C4-2B (cell line): ENCODE data around the gene RPS16.
A peak's percentile ranks its signal among the peaks of the same experiment; 100 is the strongest.
"Not testable (repeated sequence)": the region's sequence is repeated elsewhere in the genome, so short reads cannot be mapped to it uniquely, and the experiment has no call there.

ENCODE experiments used
- H3K27ac ChIP-seq: fragments of 450-650 bp; 2 replicates; pipeline ENCODE4 v1.5.1; 2017
- ZFX ChIP-seq: fragments of 450-650 bp; IDR thresholded peaks from 2 replicates; pipeline ENCODE4 v1.6.1; 2017
- TF ChIP-seq, protein P1 (sequence below): fragments of 450-650 bp; conservative IDR thresholded peaks from 2 replicates; pipeline ENCODE4 v1.5.1; 2017; ENCODE audit warnings: mild to moderate bottlenecking

RPS16 gene

DNA sequence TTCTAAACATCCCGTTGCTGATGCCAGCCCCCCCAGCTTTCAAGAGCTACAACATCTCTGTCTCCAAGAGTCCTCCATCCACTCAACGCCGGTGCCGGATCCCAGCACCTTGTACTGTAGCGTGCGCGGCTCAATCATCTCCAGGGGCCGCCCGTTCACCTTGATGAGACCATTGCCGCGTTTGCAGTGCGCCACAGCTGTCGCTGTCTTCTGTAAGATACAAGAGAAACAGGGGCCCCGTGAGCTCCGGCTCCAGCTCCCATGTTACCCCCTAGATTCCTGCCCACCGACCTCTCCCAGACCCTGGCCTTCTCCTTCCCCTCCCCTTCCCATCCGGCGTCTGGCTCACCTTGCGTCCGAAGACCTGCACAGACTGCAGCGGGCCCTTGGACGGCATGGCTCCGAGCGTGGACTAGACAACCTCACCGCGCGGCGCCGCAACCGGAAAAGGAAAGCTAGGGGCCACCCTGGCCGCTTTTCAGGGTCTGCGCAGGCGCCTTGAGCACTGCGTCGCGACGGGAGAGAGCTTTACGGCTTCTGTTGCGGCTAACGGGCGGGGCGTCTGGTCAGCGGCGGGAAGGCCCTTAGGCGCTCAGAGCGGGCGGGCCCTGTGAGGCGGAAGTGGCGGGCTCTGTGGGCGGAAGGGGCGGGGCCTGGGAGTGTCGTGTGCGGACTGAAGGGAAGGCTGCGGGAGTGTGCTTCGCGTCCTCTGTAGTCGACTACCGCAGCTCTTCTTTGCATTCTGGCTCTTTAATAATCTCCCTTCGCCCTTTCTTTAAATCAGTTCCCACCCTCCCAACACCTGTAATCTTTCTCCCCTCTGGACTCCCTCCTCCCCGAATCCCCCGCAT lies at the start of gene RPS16:
TSS of gene RPS16 (minus strand) at position 451 of the 851 bp plus-strand sequence. CDS start at position 397, 54 bp downstream.
- peak within 1 kb of the TSS; percentile 95 for H3K27ac ChIP-seq
- no peak for TF ChIP-seq ZFX
- TF ChIP-seq, protein P1, sequence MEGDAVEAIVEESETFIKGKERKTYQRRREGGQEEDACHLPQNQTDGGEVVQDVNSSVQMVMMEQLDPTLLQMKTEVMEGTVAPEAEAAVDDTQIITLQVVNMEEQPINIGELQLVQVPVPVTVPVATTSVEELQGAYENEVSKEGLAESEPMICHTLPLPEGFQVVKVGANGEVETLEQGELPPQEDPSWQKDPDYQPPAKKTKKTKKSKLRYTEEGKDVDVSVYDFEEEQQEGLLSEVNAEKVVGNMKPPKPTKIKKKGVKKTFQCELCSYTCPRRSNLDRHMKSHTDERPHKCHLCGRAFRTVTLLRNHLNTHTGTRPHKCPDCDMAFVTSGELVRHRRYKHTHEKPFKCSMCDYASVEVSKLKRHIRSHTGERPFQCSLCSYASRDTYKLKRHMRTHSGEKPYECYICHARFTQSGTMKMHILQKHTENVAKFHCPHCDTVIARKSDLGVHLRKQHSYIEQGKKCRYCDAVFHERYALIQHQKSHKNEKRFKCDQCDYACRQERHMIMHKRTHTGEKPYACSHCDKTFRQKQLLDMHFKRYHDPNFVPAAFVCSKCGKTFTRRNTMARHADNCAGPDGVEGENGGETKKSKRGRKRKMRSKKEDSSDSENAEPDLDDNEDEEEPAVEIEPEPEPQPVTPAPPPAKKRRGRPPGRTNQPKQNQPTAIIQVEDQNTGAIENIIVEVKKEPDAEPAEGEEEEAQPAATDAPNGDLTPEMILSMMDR: no peak

DNA sequence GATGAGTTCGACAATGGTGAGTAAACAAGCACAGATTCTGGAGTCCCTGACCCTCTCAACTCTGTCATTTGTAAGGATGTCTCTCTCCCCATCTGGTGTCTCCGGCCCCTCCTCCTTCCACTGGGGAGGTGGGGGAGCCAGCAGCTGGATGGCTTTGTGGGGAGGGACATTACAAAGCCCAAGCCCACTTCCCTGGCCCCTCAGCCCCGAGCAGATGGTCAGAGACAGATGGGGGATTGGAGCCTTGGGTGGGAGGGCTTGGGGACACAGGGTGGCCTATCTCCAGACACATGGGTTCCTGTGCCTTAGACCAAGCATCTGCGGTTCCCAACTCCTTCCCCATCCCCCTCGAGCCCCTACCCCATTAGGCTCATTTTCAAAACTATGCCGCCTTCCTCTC lies 47.4 kb upstream of the RPS16 start:
- H3K27ac ChIP-seq: no peak overlapping the region
- TF ChIP-seq, protein P1: no peak
- TF ChIP-seq ZFX: no peak

DNA sequence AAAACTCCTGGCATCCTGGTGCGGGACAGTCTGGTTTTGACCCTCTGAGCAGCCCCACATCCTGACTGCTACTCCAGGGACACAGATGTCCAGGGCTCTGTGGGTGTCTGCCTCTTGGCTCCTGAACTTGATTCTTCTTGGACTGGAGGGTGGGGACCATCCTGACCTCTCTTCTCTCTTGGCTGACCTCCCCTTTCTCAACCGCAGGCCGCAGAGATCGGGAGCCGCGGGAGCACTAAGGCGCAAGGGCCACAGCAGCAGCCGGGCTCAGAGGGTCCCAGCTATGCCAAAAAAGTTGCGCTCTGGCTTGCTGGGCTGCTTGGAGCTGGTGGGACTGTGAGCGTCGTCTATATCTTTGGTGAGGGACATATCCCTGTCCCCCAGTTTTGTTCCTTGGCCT lies 45.9 kb upstream of the RPS16 start:
- H3K27ac ChIP-seq: peak overlapping the region; percentile 96

DNA sequence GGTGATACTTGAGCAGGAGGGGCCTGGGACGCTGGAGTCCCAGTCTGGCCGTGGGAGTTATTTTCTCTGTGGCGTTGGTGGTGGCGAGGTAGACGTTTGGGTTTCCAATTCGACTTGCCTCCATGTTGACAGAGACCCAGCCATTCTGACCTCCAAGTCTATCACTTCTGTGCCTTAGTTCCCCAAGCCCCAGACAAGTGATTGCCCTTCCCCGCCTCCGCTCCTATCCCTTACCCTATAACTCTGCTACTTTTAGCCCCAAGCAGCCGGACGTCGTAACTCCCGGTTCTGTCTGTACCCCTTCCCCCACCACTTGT lies 45.4 kb upstream of the RPS16 start:
- TF ChIP-seq, protein P1: no peak
- no peak for TF ChIP-seq ZFX
- H3K27ac ChIP-seq: peak overlapping the region; percentile 96

More for the DNA sequence above, 45.9 kb upstream of the RPS16 start:
- no peak for TF ChIP-seq ZFX
- TF ChIP-seq, protein P1: no peak

DNA sequence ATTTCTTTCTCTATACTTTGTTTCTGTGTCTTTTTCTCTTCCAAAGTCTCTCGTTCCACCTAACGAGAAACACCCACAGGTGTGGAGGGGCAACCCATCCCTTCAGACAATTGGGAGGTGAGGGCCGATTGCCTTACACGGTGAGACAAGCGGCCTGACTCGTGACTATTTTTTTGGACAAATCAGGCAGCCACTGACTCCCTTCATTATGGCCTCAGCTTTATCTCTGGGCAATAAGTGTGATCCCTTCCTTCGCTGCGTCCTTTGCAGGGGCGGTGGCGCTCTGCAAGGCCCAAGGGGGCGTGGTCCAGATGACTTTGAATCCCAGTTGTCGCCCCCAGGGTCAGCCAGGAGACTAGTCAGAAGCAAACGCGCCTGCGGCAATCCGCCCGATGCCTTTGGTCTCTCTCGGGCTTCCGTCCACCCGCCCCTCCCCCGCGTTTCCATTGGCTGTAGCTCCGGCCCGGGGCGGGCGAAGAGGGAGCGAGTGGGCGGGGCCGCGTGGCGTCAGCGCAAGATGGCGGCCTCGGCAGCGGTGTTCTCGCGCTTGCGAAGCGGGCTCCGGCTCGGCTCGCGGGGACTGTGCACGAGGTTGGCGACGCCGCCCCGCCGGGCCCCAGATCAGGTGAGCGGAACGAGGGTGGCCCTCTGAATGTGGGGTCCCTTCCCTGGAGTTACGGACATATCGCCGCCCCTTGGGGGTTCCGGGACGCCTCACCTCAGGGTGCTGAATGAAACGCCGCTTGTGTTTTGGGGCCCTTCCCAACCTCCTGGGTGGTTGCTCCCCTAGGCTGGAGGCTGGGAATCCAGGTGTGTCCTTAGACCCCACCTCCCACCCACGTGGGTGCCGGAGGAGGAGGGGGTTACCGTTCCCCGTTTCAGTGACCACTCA lies 44.8 kb upstream of the RPS16 start, which contains the start of gene TIMM50:
TSS of gene TIMM50 (plus strand) at position 502 of the 892 bp plus-strand sequence. CDS start at position 518, 16 bp downstream.
- TF ChIP-seq ZFX: no peak
- H3K27ac ChIP-seq: peak within 1 kb of the TSS; percentile 96

DNA sequence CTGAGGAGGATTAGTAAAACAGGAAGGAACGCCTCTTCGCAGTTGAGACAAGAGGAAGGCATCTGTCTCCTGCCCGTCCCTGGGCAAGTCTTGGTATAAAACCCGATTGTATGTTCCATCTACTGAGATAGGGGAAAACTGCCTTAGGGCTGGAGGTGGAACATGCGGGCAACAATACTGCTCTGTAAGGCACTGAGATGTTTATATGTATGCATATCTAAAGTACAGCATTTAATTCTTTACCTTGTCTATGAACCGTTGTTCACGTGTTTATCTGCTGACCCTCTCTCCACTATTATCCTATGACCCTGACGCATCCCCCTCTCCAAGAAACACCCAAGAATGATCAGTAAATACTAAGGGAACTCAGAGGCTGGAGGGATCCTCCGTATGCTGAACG lies 44.2 kb upstream of the RPS16 start:
- TF ChIP-seq, protein P1: no peak
- no peak for TF ChIP-seq ZFX
- H3K27ac ChIP-seq: peak overlapping the region; percentile 96

DNA sequence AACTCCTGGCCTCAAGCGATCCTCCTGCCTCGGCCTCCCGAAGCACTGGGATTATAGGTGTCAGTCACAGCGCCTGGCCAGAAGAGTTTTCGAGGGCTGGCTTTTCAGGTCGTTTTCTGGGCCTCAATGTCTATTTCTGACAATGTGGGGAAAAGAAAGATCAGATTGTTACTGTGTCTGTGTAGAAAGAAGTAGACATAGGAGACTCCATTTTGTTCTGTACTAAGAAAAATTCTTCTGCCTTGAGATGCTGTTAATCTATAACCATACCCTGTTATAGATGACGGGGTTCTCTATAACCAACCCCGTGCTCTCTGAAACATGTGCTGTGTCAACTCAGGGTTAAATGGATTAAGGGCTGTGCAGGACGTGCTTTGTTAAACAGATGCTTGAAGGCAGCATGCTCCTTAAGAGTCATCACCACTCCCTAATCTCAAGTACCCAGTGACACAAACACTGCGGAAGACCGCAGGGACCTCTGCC lies 43.6 kb upstream of the RPS16 start:
- not testable (repeated sequence) for H3K27ac ChIP-seq

DNA sequence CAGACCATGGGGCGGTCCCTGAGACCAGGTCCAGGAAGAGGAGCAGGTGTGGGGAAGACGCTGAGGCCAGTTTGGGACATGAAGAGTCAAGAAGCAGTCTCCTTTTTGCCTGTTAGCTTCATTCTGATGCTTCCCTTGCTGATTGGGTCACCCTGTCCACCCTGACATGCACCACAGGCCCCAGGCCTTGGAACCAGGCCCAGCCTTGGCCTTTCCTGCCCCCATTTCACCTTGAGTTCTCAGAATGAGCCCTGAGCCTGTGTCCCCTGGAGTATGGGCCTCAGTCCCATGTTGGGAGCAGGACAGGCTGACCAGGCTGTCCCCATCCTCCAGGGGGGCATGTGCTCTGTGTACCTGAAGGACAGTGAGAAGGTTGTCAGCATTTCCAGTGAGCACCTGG lies 40.0 kb upstream of the RPS16 start:
- H3K27ac ChIP-seq: no peak overlapping the region
- TF ChIP-seq ZFX: no peak
- TF ChIP-seq, protein P1: no peak
